GM12892 (cell line): ENCODE measurements around the gene SIX5.

Experiments
- POLR2A ChIP-seq: IDR thresholded peaks from 2 replicates; pipeline ENCODE4 v1.6.1; 2011; ENCODE audit warnings: low read depth, low read length, control low read depth
- POLR2AphosphoS5 ChIP-seq: IDR thresholded peaks from 2 replicates; pipeline ENCODE4 v1.6.1; 2011; ENCODE audit warnings: low read depth, low read length, control low read depth

- TF ChIP-seq POLR2AphosphoS5 (no peak), POLR2A (no peak)
These were observed 8.4 kb upstream of the SIX5 start for GRCh38 chr19:45777395-45777961.
